Mucosa of rectum (tissue), 2 donors: Measurements from ENCODE around the gene CEP95.

Source experiments
- H3K27ac ChIP-seq, 2 donors: one replicate each; pipeline ENCODE4 v1.7.0; 2013; ENCODE audit warnings: inconsistent platforms in 2 of 2, low read depth in 2 of 2, low read length in 2 of 2
- H3K27me3 ChIP-seq, 2 donors: one replicate each; pipeline ENCODE4 v1.7.0; 2013; ENCODE audit warnings: low read length in 2 of 2; ENCODE audit not compliant: control insufficient read depth in 2 of 2, insufficient read depth in 2 of 2
- H3K36me3 ChIP-seq, 2 donors: one replicate each; pipeline ENCODE4 v1.7.0; 2013; ENCODE audit warnings: low read length in 2 of 2; ENCODE audit not compliant: control insufficient read depth in 2 of 2, insufficient read depth in 2 of 2
- H3K4me1 ChIP-seq, 2 donors: one replicate each; pipeline ENCODE4 v1.7.0; 2013; ENCODE audit warnings: low read length in 2 of 2, mild to moderate bottlenecking in 1 of 2; ENCODE audit not compliant: control insufficient read depth in 2 of 2, insufficient read depth in 2 of 2
- H3K4me3 ChIP-seq, 2 donors: one replicate each; pipeline ENCODE4 v1.7.0; 2013; ENCODE audit warnings: low read length in 2 of 2
- H3K9ac ChIP-seq, 2 donors: one replicate each; pipeline ENCODE4 v1.7.0; 2013; ENCODE audit warnings: low read length in 2 of 2, low read depth in 1 of 2, mild to moderate bottlenecking in 1 of 2
- H3K9me3 ChIP-seq, 2 donors: one replicate each; pipeline ENCODE4 v1.7.0; 2013; ENCODE audit warnings: low read length in 2 of 2; ENCODE audit not compliant: control insufficient read depth in 2 of 2
- donor health status: healthy.
- donor health status: Normal muscosa, but diverticular disease.

CEP95 gene

GRCh38 chr17:64471440-64471839 lies 35.3 kb upstream of the CEP95 start:
- H3K9ac ChIP-seq, result no peak overlapping the region
- H3K27ac ChIP-seq, result no peak overlapping the region
- no peak overlapping the region for H3K4me3 ChIP-seq
- H3K36me3 ChIP-seq, result no peaks in the 10 kb centered on the region
- H3K27me3 ChIP-seq, result no peaks in the 10 kb centered on the region
- no peaks in the 10 kb centered on the region for H3K4me1 ChIP-seq
- H3K9me3 ChIP-seq, result no peaks in the 10 kb centered on the region

DNA sequence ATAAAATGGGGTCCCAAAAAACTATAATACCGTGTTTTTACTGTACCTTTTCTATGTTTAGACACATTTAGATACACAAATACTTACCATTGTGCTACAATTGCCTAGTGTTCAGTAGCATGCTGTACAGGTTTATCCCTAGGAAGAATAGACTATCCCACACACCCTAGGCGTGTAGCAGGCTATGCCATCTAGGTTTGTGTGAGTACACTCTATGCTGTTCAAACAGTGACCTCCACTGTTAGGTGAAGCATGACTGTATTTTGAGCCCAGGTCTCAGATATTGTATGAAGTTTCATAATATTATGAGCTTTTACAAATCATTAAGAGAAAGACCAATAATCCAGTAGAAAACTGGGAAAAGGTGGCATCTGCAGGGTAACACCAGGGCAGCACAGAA lies 34.2 kb upstream of the CEP95 start:
- Histone ChIP-seq H3K9me3 (no peaks in the 10 kb centered on the region), H3K27me3 (no peaks in the 10 kb centered on the region), H3K4me1 (no peaks in the 10 kb centered on the region), H3K4me3 (no peak overlapping the region), H3K36me3 (no peaks in the 10 kb centered on the region), H3K27ac (no peak overlapping the region), H3K9ac (no peak overlapping the region)

DNA sequence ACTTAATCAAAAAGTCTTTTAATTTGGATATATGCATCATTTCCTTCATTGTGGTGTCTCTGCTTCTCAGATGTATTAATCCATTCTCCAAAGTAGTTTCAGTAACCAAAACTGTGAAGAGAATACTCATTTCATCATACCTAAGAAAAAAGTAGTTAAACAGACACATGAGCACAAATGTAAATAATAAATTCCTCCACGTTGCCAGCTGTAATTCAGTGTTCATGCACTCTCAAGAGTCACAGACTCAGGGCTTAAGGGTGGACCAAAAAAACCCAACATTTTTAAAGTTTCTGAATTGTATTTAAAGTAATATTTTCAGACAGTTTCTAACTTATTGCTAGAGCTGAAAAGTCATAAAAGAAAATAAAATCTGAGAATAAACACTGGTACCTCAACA lies 28.9 kb upstream of the CEP95 start:
- Histone ChIP-seq H3K4me1 (no peaks in the 10 kb centered on the region), H3K27ac (no peak overlapping the region), H3K27me3 (no peaks in the 10 kb centered on the region), H3K9ac (no peak overlapping the region), H3K4me3 (no peak overlapping the region), H3K9me3 (no peaks in the 10 kb centered on the region), H3K36me3 (peaks cover 5 to 19% of the 10 kb centered on the region in 2 donors)

DNA sequence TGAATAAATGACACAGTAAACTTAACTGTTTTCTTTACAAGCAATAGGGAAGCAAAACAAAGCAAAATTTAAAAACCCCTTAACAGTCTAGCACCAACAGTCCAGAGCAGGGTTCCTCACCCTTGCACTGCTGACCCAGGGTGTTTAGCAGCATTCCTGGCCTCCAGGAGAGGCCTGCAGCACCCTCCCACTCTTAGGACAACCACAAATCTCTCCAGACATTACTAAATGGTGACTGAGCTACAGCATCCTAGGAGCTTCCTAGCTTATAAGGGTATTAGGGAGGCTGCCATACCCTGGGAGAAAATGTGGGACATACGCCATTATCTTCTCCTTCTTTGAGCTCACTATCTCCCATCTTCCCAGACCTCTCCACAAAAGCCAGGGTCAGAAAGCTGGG lies 25.8 kb upstream of the CEP95 start:
- Histone ChIP-seq H3K9ac (no peak overlapping the region), H3K27ac (no peak overlapping the region), H3K4me1 (no peaks in the 10 kb centered on the region), H3K9me3 (no peaks in the 10 kb centered on the region), H3K36me3 (peaks cover 13 to 27% of the 10 kb centered on the region in 2 donors), H3K27me3 (no peaks in the 10 kb centered on the region), H3K4me3 (no peak overlapping the region)

GRCh38 chr17:64484380-64484779 lies 22.4 kb upstream of the CEP95 start:
- Histone ChIP-seq H3K4me1 (no peaks in the 10 kb centered on the region), H3K9ac (no peak overlapping the region), H3K27ac (no peak overlapping the region), H3K9me3 (no peaks in the 10 kb centered on the region), H3K4me3 (no peak overlapping the region), H3K27me3 (no peaks in the 10 kb centered on the region), H3K36me3 (peaks cover 14 to 20% of the 10 kb centered on the region in 2 donors)

- Histone ChIP-seq H3K4me3 (no peak overlapping the region), H3K36me3 (peaks cover 23% of the 10 kb centered on the region in 2 donors), H3K27ac (no peak overlapping the region), H3K9ac (no peak overlapping the region), H3K9me3 (no peaks in the 10 kb centered on the region), H3K4me1 (no peaks in the 10 kb centered on the region), H3K27me3 (no peaks in the 10 kb centered on the region)
Observed at GRCh38 chr17:64488301-64488700, 18.5 kb upstream of the CEP95 start.

DNA sequence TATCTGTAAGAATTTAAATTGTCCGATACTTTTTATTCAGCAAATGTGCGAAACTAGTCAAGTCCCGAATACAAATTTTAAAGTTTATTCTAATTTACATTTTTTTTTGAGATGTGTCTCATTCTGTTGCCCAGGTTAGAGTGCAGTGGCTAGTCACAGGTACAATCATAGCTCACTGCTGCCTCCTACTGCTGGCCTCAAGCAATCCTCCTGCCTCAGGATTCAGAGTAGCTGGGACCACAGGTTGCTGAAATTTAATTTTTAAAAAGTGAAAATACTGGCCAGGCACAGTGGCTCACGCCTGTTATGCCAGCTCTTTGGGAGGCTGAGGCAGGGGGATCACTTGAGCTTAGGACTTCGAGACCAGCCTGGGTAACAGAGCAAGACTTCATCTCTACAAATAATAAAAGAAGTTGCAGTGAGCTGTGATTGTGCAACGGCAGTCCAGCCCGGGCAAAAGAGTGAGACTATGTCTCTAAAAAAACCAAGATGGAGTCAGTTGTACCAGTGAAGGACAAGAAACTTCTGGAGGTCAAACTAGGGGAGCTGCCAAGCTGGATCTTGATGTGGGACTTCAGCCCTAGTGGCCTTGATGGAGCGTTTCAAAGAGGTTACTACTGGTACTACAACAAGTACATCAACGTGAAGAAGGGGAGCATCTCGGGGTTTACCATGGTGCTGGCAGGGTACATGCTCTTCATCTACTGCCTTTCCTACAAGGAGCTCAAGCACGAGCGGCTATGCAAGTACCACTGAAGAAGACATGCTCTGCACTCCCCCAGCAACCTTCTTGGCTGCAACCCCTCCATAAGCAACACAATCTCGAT lies 15.5 kb upstream of the CEP95 start:
- H3K4me3 ChIP-seq, result no peak overlapping the region
- H3K4me1 ChIP-seq, result peaks cover 3 to 5% of the 10 kb centered on the region in 2 donors
- H3K9ac ChIP-seq, result no peak overlapping the region
- no peaks in the 10 kb centered on the region for H3K9me3 ChIP-seq
- H3K27ac ChIP-seq, result no peak overlapping the region
- peaks cover 15% of the 10 kb centered on the region in 2 donors for H3K36me3 ChIP-seq
- no peaks in the 10 kb centered on the region for H3K27me3 ChIP-seq

DNA sequence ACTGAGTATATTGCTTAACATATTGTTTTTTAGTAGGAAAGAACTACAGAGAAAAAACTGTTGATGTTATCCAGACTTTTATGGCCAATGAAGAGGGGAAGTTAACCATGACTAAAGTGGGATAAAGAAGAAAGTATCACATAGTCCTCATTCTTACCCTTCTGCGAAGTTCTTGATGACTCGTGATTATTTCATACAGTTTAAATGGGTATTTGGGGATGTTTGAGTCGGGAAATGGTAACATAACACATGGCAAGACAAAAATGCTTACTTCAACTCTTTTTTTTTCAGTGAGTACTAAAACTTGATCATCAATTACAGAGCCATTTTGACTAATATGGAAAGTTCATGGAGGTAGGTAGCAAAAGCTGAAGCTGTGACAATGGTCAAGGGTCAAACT lies 14.8 kb upstream of the CEP95 start:
- no peak overlapping the region for H3K9ac ChIP-seq
- H3K4me3 ChIP-seq, result no peak overlapping the region
- H3K27ac ChIP-seq, result no peak overlapping the region
- no peaks in the 10 kb centered on the region for H3K27me3 ChIP-seq
- H3K36me3 ChIP-seq, result peaks cover 15% of the 10 kb centered on the region in 2 donors
- H3K9me3 ChIP-seq, result no peaks in the 10 kb centered on the region
- peaks cover 3 to 5% of the 10 kb centered on the region in 2 donors for H3K4me1 ChIP-seq

DNA sequence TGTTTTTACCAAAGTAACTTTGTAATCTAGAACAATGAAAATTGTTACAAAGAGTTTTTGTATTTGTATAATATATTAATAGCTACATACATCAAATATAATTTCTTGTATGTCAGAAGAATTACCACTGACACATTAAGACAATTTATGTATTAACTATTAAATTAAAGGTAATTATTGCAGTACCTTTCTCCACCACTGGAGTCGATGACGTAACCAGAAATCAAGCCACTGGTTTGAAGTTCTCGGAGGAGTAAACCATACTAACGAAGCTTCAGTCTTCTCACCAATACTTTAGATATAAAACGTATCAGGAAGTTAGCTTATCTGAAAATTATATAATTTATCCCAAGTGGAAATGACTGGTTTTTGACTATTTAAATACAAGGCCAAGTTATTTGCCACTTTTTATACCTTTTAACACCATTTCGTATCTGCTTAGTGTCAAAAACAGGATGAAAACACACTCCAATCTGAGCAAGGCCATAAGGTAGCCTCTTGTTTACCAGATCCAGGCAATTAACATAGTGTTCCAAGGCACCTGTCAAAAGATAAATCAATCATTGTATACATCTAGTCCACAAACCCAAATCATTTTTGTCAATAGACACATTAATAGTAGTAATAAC lies 14.2 kb upstream of the CEP95 start:
- Histone ChIP-seq H3K27ac (no peak overlapping the region), H3K4me1 (peaks cover 9 to 10% of the 10 kb centered on the region in 2 donors), H3K4me3 (no peak overlapping the region), H3K27me3 (no peaks in the 10 kb centered on the region), H3K36me3 (peaks cover 15% of the 10 kb centered on the region in 2 donors), H3K9ac (no peak overlapping the region), H3K9me3 (no peaks in the 10 kb centered on the region)

GRCh38 chr17:64494121-64494520 lies 12.7 kb upstream of the CEP95 start:
- Histone ChIP-seq H3K4me3 (no peak overlapping the region), H3K27ac (no peak overlapping the region), H3K36me3 (peaks cover 25 to 27% of the 10 kb centered on the region in 2 donors), H3K9me3 (no peaks in the 10 kb centered on the region), H3K9ac (no peak overlapping the region), H3K4me1 (peaks cover 21 to 23% of the 10 kb centered on the region in 2 donors), H3K27me3 (no peaks in the 10 kb centered on the region)
